Small intestine (tissue), 7 donors: ENCODE data around the gene SAP30. TPM values are rescaled to one million over a fixed set of nuclear protein-coding genes. Genes with fewer than 3 reads are reported as not detected.

Experiments
- DNase-seq, 2 donors: peaks; one replicate each; pipeline versions ENCODE4 v3.0.0 to v3.0.0-alpha.2; 2013
- FAIRE-seq: peaks from 2 replicates; lab custom pipeline; 2012; peaks lifted over from hg19 to GRCh38; lab: Jason Lieb, UNC
- H3K27ac ChIP-seq, 3 donors: one replicate each; pipeline ENCODE4 v1.5.1; 2013; ENCODE audit warnings: low read length in 2 of 3, mild to moderate bottlenecking in 2 of 3, control low read depth in 1 of 3, inconsistent platforms in 1 of 3, low read depth in 1 of 3, moderate library complexity in 1 of 3
- H3K27me3 ChIP-seq, 3 donors: one replicate each; pipeline ENCODE4 v1.6.1; 2013; ENCODE audit warnings: low read length in 3 of 3, inconsistent platforms in 1 of 3; ENCODE audit not compliant: control insufficient read depth in 3 of 3, insufficient read depth in 3 of 3
- H3K36me3 ChIP-seq, 3 donors: one replicate each; pipeline ENCODE4 v1.6.1; 2013; ENCODE audit warnings: low read length in 3 of 3, inconsistent platforms in 1 of 3, low read depth in 1 of 3, mild to moderate bottlenecking in 1 of 3, moderate library complexity in 1 of 3; ENCODE audit not compliant: control insufficient read depth in 3 of 3, insufficient read depth in 2 of 3
- H3K4me1 ChIP-seq, 3 donors: one replicate each; pipeline ENCODE4 v1.6.1; 2013; ENCODE audit warnings: low read length in 2 of 3, inconsistent platforms in 1 of 3, low read depth in 1 of 3, mild to moderate bottlenecking in 1 of 3, moderate library complexity in 1 of 3; ENCODE audit not compliant: control insufficient read depth in 3 of 3, insufficient read depth in 2 of 3
- H3K4me3 ChIP-seq, 3 donors: one replicate each; pipeline ENCODE4 v1.5.1; 2013; ENCODE audit warnings: low read length in 3 of 3, control low read depth in 1 of 3, inconsistent platforms in 1 of 3, low read depth in 1 of 3, mild to moderate bottlenecking in 1 of 3, moderate library complexity in 1 of 3
- H3K9me3 ChIP-seq, 2 donors: one replicate each; pipeline ENCODE4 v1.6.1; 2013; ENCODE audit warnings: low read depth in 1 of 2, low read length in 1 of 2; ENCODE audit not compliant: control insufficient read depth in 2 of 2, insufficient read depth in 1 of 2
- WGBS, 3 donors: extraction: QIAGEN DNeasy Blood & Tissue Kit; methylation state at CpG; one replicate each; pipeline ENCODE4 v1.1.7; 2013; 5-methylcytosine and 5-hydroxymethylcytosine counted together
- polyA plus RNA-seq, 4 donors: library from polyadenylated mRNA; stranded (reverse) in 3 of 4; unstranded in 1 of 4; fragments of 200-250 nt in 3 of 4; fragments of 120-200 nt in 1 of 4; gene quantifications; one replicate each; pipeline versions ENCODE4 v1.2.1 to v1.2.3, GENCODE V29; 2013
- donor health status: healthy with polysubstance abuse.
- donor health status: control.
- donor health status: control.
- donor health status: Bipolar disorder and iron deficiency.
- donor health status: healthy.

The SAP30 gene
- polyA plus RNA-seq, 4 donors, result 5.6 to 16.1 (median 9.3) TPM

GRCh38 chr4:173374588-173374987 is 3.8 kb downstream of the SAP30 start:
- Histone ChIP-seq H3K4me3 (no peak overlapping the region), H3K36me3 (peaks cover 0 to 6% (median 0%) of the 10 kb centered on the region in 3 donors), H3K27ac (no peak overlapping the region), H3K9me3 (no peaks in the 10 kb centered on the region), H3K4me1 (peaks cover 0 to 6% (median 0%) of the 10 kb centered on the region in 3 donors), H3K27me3 (no peaks in the 10 kb centered on the region)
- no peak for DNase-seq
- WGBS, 3 donors, result 86 to 95% (median 95%) methylated on average over 2 of the region's 2 CpGs
- no peak for FAIRE-seq

GRCh38 chr4:173379929-173380328 is 9.2 kb downstream of the SAP30 start:
- H3K36me3 ChIP-seq, result peaks cover 0 to 6% (median 0%) of the 10 kb centered on the region in 3 donors
- FAIRE-seq (no peak), DNase-seq (no peak)
- H3K27me3 ChIP-seq, result no peaks in the 10 kb centered on the region
- WGBS, 3 donors, result 96 to 99% (median 97%) methylated on average over 3 of the region's 3 CpGs
- no peaks in the 10 kb centered on the region for H3K9me3 ChIP-seq
- H3K4me1 ChIP-seq, result no peaks in the 10 kb centered on the region
- H3K27ac ChIP-seq, result no peak overlapping the region
- H3K4me3 ChIP-seq, result no peak overlapping the region

- Histone ChIP-seq H3K9me3 (no peaks in the 10 kb centered on the region), H3K36me3 (peaks cover 0 to 4% (median 0%) of the 10 kb centered on the region in 3 donors), H3K4me1 (no peaks in the 10 kb centered on the region), H3K27me3 (no peaks in the 10 kb centered on the region), H3K4me3 (no peak overlapping the region), H3K27ac (no peak overlapping the region)
- FAIRE-seq, result no peak
- DNase-seq, result no peak
Observed at GRCh38 chr4:173380987-173381386, 10.2 kb downstream of the SAP30 start.

GRCh38 chr4:173381610-173382009 is 10.9 kb downstream of the SAP30 start:
- H3K36me3 ChIP-seq, result peaks cover 0 to 4% (median 0%) of the 10 kb centered on the region in 3 donors
- FAIRE-seq (no peak), DNase-seq (no peak)
- no peaks in the 10 kb centered on the region for H3K4me1 ChIP-seq
- WGBS, 3 donors, result 50 to 79% (median 78%) methylated on average over 1 of the region's 1 CpG
- H3K4me3 ChIP-seq, result no peak overlapping the region
- H3K27ac ChIP-seq, result no peak overlapping the region
- H3K9me3 ChIP-seq, result no peaks in the 10 kb centered on the region
- H3K27me3 ChIP-seq, result no peaks in the 10 kb centered on the region

- peaks cover 0 to 4% (median 0%) of the 10 kb centered on the region in 3 donors for H3K36me3 ChIP-seq
- no peaks in the 10 kb centered on the region for H3K27me3 ChIP-seq
- no peaks in the 10 kb centered on the region for H3K9me3 ChIP-seq
- DNase-seq, result no peak
- peak; percentile 55 for FAIRE-seq
- WGBS, 3 donors, result 97 to 98% (median 98%) methylated on average over 4 of the region's 4 CpGs
- no peak overlapping the region for H3K4me3 ChIP-seq
- H3K4me1 ChIP-seq, result no peaks in the 10 kb centered on the region
- H3K27ac ChIP-seq, result no peak overlapping the region
Observed at GRCh38 chr4:173382349-173382748, 11.6 kb downstream of the SAP30 start.

- H3K27me3 ChIP-seq, result no peaks in the 10 kb centered on the region
- no peaks in the 10 kb centered on the region for H3K9me3 ChIP-seq
- DNase-seq (peak in 1 of 2 donors; percentile 64), FAIRE-seq (peak; percentile 80)
- H3K27ac ChIP-seq, result no peak overlapping the region
- no peak overlapping the region for H3K4me3 ChIP-seq
- no peaks in the 10 kb centered on the region for H3K4me1 ChIP-seq
- H3K36me3 ChIP-seq, result no peaks in the 10 kb centered on the region
Observed at GRCh38 chr4:173386751-173387150, 16.0 kb downstream of the SAP30 start.

GRCh38 chr4:173391701-173392100 is 20.9 kb downstream of the SAP30 start:
- DNase-seq (no peak), FAIRE-seq (no peak)
- H3K36me3 ChIP-seq, result no peaks in the 10 kb centered on the region
- no peaks in the 10 kb centered on the region for H3K27me3 ChIP-seq
- no peak overlapping the region for H3K27ac ChIP-seq
- H3K4me1 ChIP-seq, result no peaks in the 10 kb centered on the region
- 93 to 100% (median 95%) methylated on average over 1 of the region's 1 CpG for WGBS, 3 donors
- no peak overlapping the region for H3K4me3 ChIP-seq
- no peaks in the 10 kb centered on the region for H3K9me3 ChIP-seq

- no peak for FAIRE-seq
- no peak for DNase-seq
- Histone ChIP-seq H3K4me3 (no peak overlapping the region), H3K27me3 (no peaks in the 10 kb centered on the region), H3K9me3 (no peaks in the 10 kb centered on the region), H3K4me1 (no peaks in the 10 kb centered on the region), H3K27ac (no peak overlapping the region), H3K36me3 (no peaks in the 10 kb centered on the region)
- 74 to 100% (median 90%) methylated on average over 1 of the region's 1 CpG for WGBS, 3 donors
Observed at GRCh38 chr4:173397604-173398003, 26.9 kb downstream of the SAP30 start.

GRCh38 chr4:173398220-173398619 is 27.5 kb downstream of the SAP30 start:
- H3K4me3 ChIP-seq, result no peak overlapping the region
- H3K27ac ChIP-seq, result no peak overlapping the region
- H3K36me3 ChIP-seq, result peaks cover 0 to 3% (median 0%) of the 10 kb centered on the region in 3 donors
- FAIRE-seq, result no peak
- no peak for DNase-seq
- H3K4me1 ChIP-seq, result no peaks in the 10 kb centered on the region
- no peaks in the 10 kb centered on the region for H3K27me3 ChIP-seq
- no peaks in the 10 kb centered on the region for H3K9me3 ChIP-seq
